ENCODE data around the gene MIPOL1. TPM values are rescaled to one million over a fixed set of nuclear protein-coding genes. Genes with fewer than 3 reads are reported as not detected.
"Not testable (repeated sequence)": the region's sequence is repeated elsewhere in the genome, so short reads cannot be mapped to it uniquely, and the experiment has no call there.

MIPOL1 gene
- total RNA-seq, 1 donor from 2014 or later, result 25.8 TPM

- intact Hi-C loops (cut with DNase I), result no loop called here
- DNase-seq (ENCODE audit: low spot score) (no peak), ATAC-seq (no peak)
Measured at GRCh38 chr14:37553935-37554550, 356.3 kb downstream of the MIPOL1 start.

GRCh38 chr14:37555596-37555995 lies 357.9 kb downstream of the MIPOL1 start:
- ATAC-seq; DNase-seq (ENCODE audit: low spot score); intact Hi-C loops (cut with DNase I): not testable (repeated sequence)

- intact Hi-C loops (cut with DNase I), result no loop called here
- no peak for DNase-seq (ENCODE audit: low spot score)
- ATAC-seq, result no peak
Measured at GRCh38 chr14:37558740-37559139, 361.0 kb downstream of the MIPOL1 start.

GRCh38 chr14:37559386-37559785 lies 361.6 kb downstream of the MIPOL1 start:
- ATAC-seq (no peak), DNase-seq (ENCODE audit: low spot score) (no peak)
- intact Hi-C loops (cut with DNase I), result no loop called here

GRCh38 chr14:37563189-37563588 lies 365.5 kb downstream of the MIPOL1 start:
- intact Hi-C loops (cut with DNase I), result no loop called here
- DNase-seq (ENCODE audit: low spot score), result no peak
- no peak for ATAC-seq

- intact Hi-C loops (cut with DNase I), result no loop called here
- DNase-seq (ENCODE audit: low spot score), result no peak
- ATAC-seq, result no peak
Measured at GRCh38 chr14:37565550-37565949, 367.8 kb downstream of the MIPOL1 start.

GRCh38 chr14:37566811-37567371 lies 369.2 kb downstream of the MIPOL1 start:
- DNase-seq (ENCODE audit: low spot score) (no peak), ATAC-seq (no peak)
- intact Hi-C loops (cut with DNase I), result no loop called here

- DNase-seq (ENCODE audit: low spot score) (no peak), ATAC-seq (no peak)
- intact Hi-C loops (cut with DNase I), result no loop called here
Measured at GRCh38 chr14:37569729-37570128, 372.0 kb downstream of the MIPOL1 start.

GRCh38 chr14:37571391-37571790 lies 373.7 kb downstream of the MIPOL1 start:
- ATAC-seq, result no peak
- intact Hi-C loops (cut with DNase I), result no loop called here
- no peak for DNase-seq (ENCODE audit: low spot score)

GRCh38 chr14:37573356-37573755 lies 375.6 kb downstream of the MIPOL1 start:
- intact Hi-C loops (cut with DNase I), result no loop called here
- DNase-seq (ENCODE audit: low spot score) (no peak), ATAC-seq (no peak)

GRCh38 chr14:37579274-37579673 lies 381.5 kb downstream of the MIPOL1 start:
- ATAC-seq, result no peak
- no peak for DNase-seq (ENCODE audit: low spot score)
- intact Hi-C loops (cut with DNase I), result no loop called here

- intact Hi-C loops (cut with DNase I), result no loop called here
- ATAC-seq (no peak), DNase-seq (ENCODE audit: low spot score) (no peak)
Measured at GRCh38 chr14:37580146-37580545, 382.4 kb downstream of the MIPOL1 start.

- intact Hi-C loops (cut with DNase I), result no loop called here
- DNase-seq (ENCODE audit: low spot score) (no peak), ATAC-seq (no peak)
Measured at GRCh38 chr14:37583358-37584210, 385.8 kb downstream of the MIPOL1 start.

GRCh38 chr14:37584211-37585100 lies 386.7 kb downstream of the MIPOL1 start:
- intact Hi-C loops (cut with DNase I), result no loop called here
- DNase-seq (ENCODE audit: low spot score) (no peak), ATAC-seq (no peak)

GRCh38 chr14:37585101-37585511 lies 387.4 kb downstream of the MIPOL1 start:
- DNase-seq (ENCODE audit: low spot score) (no peak), ATAC-seq (no peak)
- intact Hi-C loops (cut with DNase I), result no loop called here

GRCh38 chr14:37585971-37586796 lies 388.4 kb downstream of the MIPOL1 start:
- no peak for ATAC-seq

GRCh38 chr14:37586797-37587130 lies 389.0 kb downstream of the MIPOL1 start:
- ATAC-seq, result no peak
- no peak for DNase-seq (ENCODE audit: low spot score)
- intact Hi-C loops (cut with DNase I), result no loop called here

More at GRCh38 chr14:37585971-37586796, 388.4 kb downstream of the MIPOL1 start:
- no peak for DNase-seq (ENCODE audit: low spot score)
- intact Hi-C loops (cut with DNase I), result no loop called here

- no peak for DNase-seq (ENCODE audit: low spot score)
- intact Hi-C loops (cut with DNase I), result no loop called here
- ATAC-seq, result no peak
Measured at GRCh38 chr14:37587131-37587803, 389.5 kb downstream of the MIPOL1 start.
